ENCODE data around the gene SIT1.

SIT1 gene

DNA sequence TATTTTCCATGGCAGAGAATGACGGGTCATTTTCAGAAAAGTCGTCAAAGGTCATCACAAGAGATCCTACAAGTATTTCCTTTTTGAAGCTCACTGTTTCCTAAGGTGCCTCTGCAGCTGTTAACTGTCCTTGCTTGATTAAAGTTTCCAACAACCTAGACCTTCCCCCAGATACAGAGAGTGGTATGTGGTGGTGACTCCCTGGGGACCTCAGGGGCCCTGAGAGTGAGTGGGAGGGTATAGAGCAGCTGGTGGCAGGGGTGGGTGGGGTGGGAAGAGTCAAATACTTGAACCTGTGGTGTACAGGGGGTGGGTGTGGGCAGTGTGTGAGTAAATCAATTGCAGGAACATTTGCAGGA, 31.0 kb downstream of the SIT1 start:
- TF ChIP-seq, protein P1, sequence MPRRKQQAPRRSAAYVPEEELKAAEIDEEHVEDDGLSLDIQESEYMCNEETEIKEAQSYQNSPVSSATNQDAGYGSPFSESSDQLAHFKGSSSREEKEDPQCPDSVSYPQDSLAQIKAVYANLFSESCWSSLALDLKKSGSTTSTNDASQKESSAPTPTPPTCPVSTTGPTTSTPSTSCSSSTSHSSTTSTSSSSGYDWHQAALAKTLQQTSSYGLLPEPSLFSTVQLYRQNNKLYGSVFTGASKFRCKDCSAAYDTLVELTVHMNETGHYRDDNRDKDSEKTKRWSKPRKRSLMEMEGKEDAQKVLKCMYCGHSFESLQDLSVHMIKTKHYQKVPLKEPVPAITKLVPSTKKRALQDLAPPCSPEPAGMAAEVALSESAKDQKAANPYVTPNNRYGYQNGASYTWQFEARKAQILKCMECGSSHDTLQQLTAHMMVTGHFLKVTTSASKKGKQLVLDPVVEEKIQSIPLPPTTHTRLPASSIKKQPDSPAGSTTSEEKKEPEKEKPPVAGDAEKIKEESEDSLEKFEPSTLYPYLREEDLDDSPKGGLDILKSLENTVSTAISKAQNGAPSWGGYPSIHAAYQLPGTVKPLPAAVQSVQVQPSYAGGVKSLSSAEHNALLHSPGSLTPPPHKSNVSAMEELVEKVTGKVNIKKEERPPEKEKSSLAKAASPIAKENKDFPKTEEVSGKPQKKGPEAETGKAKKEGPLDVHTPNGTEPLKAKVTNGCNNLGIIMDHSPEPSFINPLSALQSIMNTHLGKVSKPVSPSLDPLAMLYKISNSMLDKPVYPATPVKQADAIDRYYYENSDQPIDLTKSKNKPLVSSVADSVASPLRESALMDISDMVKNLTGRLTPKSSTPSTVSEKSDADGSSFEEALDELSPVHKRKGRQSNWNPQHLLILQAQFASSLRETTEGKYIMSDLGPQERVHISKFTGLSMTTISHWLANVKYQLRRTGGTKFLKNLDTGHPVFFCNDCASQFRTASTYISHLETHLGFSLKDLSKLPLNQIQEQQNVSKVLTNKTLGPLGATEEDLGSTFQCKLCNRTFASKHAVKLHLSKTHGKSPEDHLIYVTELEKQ (tag by site-specific recombination; IDR thresholded peaks at IDR 0.05; ENCODE audit: borderline replicate concordance): no peak
- peak; percentile 44 for TF ChIP-seq ZFHX2 (tag by site-specific recombination; conservative IDR thresholded peaks at IDR 0.05)
- ChIA-PET POLR2A (interaction anchor here (0.8 kb wide), 1 partner anchor 41 kb away, joined by 3 read pairs; no protein-coding TSS in a partner anchor), CTCF (interaction anchor here (1.1 to 2.7 kb wide), 3 partner anchors 9 to 27 kb away, joined by 3 to 18 read pairs (median 14); no protein-coding TSS in a partner anchor)
- no peaks in the 10 kb centered on the region for H3K36me3 ChIP-seq (ENCODE audit: control insufficient read depth in 2 of 2, insufficient read depth in 1 of 2, low read length in 2 of 2)
- no peak overlapping the region for H3K4me3 ChIP-seq (ENCODE audit: low read depth, low read length)
- no peak overlapping the region for H3K27ac ChIP-seq (ENCODE audit: extremely low read depth, low read depth, low read length)
- H3K9me3 ChIP-seq (ENCODE audit: control insufficient read depth, insufficient read depth, low read depth, low read length): no peaks in the 10 kb centered on the region
- no peaks in the 10 kb centered on the region for H3K4me1 ChIP-seq (ENCODE audit: control insufficient read depth, insufficient read depth, low read length)

DNA sequence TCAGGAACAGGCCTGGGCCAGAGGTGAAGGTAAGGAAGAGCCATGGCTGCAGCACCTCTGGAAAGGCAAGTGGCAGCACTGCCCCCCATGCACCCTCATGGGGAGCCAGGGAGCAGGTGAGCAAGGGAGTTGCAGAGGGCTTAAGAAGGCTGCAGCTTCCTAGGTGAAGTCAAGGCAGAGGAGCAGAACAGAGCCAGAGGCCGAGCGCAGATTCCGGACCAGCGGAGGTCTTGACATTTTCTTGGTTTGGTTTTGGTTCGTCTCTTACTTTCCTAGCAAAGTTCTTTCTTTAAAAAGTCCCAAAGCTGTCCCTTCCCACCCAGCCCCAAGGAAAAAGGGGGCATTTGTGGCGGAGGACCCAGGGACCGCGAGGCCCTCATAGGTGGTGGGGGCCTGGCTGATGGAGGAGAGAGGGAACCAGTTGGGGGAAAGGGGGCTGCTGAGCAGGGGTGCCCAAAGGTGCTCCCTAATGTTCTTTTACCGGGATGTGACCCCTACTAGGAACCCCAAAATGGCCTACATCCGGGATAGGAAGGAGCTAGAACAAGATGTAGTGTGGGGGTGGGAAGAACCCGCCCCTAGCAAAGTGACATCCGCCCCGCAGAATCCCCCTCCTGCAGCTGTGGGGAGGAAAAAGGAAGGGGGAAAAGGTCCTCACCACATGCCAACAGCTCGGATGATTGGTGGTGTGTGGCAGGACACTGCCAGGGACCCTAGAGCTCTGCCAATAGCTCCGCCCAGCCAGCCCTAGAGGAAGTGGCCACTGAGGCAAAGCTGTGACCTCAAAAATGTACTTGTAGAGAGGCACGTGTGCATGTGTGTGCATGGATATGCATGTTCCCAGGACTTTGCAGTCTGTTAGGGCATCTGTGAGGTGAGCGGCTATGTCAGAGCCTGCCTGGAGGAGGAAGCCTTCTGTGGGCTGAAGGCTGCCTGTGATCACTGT, 31.6 kb downstream of the SIT1 start:
- CTCF ChIA-PET: interaction anchor here (1.1 to 2.7 kb wide), 3 partner anchors 8 to 28 kb away, joined by 3 to 18 read pairs (median 14); no protein-coding TSS in a partner anchor
- POLR2A ChIA-PET: interaction anchor here (0.8 kb wide), 1 partner anchor 41 kb away, joined by 3 read pairs; no protein-coding TSS in a partner anchor
- H3K4me1 ChIP-seq (ENCODE audit: control insufficient read depth, insufficient read depth, low read length): no peaks in the 10 kb centered on the region
- no peak overlapping the region for H3K27ac ChIP-seq (ENCODE audit: extremely low read depth, low read depth, low read length)
- TF ChIP-seq ZSCAN23 (tag by site-specific recombination; IDR thresholded peaks at IDR 0.05) (no peak), ZNF416 (tag by site-specific recombination; IDR thresholded peaks at IDR 0.05) (no peak), ZIC2 (tag by site-specific recombination; IDR thresholded peaks at IDR 0.05) (no peak)
- TF ChIP-seq, protein P2, sequence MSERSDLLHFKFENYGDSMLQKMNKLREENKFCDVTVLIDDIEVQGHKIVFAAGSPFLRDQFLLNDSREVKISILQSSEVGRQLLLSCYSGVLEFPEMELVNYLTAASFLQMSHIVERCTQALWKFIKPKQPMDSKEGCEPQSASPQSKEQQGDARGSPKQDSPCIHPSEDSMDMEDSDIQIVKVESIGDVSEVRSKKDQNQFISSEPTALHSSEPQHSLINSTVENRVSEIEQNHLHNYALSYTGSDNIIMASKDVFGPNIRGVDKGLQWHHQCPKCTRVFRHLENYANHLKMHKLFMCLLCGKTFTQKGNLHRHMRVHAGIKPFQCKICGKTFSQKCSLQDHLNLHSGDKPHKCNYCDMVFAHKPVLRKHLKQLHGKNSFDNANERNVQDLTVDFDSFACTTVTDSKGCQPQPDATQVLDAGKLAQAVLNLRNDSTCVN (tag by site-specific recombination; optimal IDR thresholded peaks at IDR 0.05): no peak
- H3K9me3 ChIP-seq (ENCODE audit: control insufficient read depth, insufficient read depth, low read depth, low read length): no peaks in the 10 kb centered on the region
- no peaks in the 10 kb centered on the region for H3K36me3 ChIP-seq (ENCODE audit: control insufficient read depth in 2 of 2, insufficient read depth in 1 of 2, low read length in 2 of 2)
- H3K4me3 ChIP-seq (ENCODE audit: low read depth, low read length): no peak overlapping the region

DNA sequence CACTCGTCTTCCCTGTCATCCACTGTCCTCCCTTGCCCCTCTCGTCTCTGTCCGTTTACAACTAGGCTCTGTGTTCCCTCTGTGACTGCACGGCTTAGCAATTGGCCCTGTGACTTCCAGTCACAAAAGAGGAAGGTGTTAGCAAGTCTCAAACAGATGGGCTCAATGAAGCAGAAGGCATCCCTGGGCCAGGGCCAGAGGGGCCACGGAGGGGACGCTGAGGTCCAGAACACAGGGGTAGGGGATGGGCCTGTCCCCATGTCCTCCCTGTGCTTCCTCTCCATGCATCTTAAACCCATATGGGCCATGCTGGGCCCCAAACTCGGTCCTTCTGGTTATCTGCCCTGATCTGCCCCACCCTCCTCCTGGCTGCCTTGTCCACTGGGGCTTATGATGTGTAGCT, 32.4 kb downstream of the SIT1 start, which contains the start of gene CD72:
CD72 (minus strand) TSS at position 89 of the 403 bp plus-strand sequence. CDS start 110 bp downstream, outside the sequence.
- CTCF ChIA-PET: no interaction called here
- Histone ChIP-seq H3K4me3 (ENCODE audit: low read depth, low read length) (no peak within 1 kb of the TSS), H3K27ac (ENCODE audit: extremely low read depth, low read depth, low read length) (no peak within 1 kb of the TSS), H3K36me3 (ENCODE audit: control insufficient read depth in 2 of 2, insufficient read depth in 1 of 2, low read length in 2 of 2) (no peaks in the 10 kb centered on the region), H3K4me1 (ENCODE audit: control insufficient read depth, insufficient read depth, low read length) (no peaks in the 10 kb centered on the region), H3K9me3 (ENCODE audit: control insufficient read depth, insufficient read depth, low read depth, low read length) (no peaks in the 10 kb centered on the region)
- POLR2A ChIA-PET: no interaction called here
- TF ChIP-seq ZNF658 (tag by site-specific recombination; IDR thresholded peaks at IDR 0.05) (no peak), KLF8 (tag by site-specific recombination; IDR thresholded peaks at IDR 0.05) (no peak), ZNF610 (tag by site-specific recombination; IDR thresholded peaks at IDR 0.05; ENCODE audit: borderline replicate concordance) (no peak)
- TF ChIP-seq, protein P3, sequence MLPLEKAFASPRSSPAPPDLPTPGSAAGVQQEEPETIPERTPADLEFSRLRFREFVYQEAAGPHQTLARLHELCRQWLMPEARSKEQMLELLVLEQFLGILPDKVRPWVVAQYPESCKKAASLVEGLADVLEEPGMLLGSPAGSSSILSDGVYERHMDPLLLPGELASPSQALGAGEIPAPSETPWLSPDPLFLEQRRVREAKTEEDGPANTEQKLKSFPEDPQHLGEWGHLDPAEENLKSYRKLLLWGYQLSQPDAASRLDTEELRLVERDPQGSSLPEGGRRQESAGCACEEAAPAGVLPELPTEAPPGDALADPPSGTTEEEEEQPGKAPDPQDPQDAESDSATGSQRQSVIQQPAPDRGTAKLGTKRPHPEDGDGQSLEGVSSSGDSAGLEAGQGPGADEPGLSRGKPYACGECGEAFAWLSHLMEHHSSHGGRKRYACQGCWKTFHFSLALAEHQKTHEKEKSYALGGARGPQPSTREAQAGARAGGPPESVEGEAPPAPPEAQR (tag by site-specific recombination; IDR thresholded peaks at IDR 0.05): no peak
- TF ChIP-seq, protein P4, sequence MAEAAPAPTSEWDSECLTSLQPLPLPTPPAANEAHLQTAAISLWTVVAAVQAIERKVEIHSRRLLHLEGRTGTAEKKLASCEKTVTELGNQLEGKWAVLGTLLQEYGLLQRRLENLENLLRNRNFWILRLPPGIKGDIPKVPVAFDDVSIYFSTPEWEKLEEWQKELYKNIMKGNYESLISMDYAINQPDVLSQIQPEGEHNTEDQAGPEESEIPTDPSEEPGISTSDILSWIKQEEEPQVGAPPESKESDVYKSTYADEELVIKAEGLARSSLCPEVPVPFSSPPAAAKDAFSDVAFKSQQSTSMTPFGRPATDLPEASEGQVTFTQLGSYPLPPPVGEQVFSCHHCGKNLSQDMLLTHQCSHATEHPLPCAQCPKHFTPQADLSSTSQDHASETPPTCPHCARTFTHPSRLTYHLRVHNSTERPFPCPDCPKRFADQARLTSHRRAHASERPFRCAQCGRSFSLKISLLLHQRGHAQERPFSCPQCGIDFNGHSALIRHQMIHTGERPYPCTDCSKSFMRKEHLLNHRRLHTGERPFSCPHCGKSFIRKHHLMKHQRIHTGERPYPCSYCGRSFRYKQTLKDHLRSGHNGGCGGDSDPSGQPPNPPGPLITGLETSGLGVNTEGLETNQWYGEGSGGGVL (tag by site-specific recombination; IDR thresholded peaks at IDR 0.05): no peak
- TF ChIP-seq, protein P5, sequence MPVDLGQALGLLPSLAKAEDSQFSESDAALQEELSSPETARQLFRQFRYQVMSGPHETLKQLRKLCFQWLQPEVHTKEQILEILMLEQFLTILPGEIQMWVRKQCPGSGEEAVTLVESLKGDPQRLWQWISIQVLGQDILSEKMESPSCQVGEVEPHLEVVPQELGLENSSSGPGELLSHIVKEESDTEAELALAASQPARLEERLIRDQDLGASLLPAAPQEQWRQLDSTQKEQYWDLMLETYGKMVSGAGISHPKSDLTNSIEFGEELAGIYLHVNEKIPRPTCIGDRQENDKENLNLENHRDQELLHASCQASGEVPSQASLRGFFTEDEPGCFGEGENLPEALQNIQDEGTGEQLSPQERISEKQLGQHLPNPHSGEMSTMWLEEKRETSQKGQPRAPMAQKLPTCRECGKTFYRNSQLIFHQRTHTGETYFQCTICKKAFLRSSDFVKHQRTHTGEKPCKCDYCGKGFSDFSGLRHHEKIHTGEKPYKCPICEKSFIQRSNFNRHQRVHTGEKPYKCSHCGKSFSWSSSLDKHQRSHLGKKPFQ (tag by site-specific recombination; IDR thresholded peaks at IDR 0.05): no peak
